Measurements from ENCODE around the gene PARM1. TPM values are rescaled to one million over a fixed set of nuclear protein-coding genes. Genes with fewer than 3 reads are reported as not detected.
A peak's percentile ranks its signal among the peaks of the same experiment; 100 is the strongest.

PARM1 gene
- total RNA-seq, 2 donors from 2014 or later, result 266 to 282 TPM

- intact Hi-C loops (cut with DNase I, micrococcal nuclease), result no loop called here
- DNase-seq (no peak), ATAC-seq (no peak)
Measured at GRCh38 chr4:75011131-75011795, 78.3 kb downstream of the PARM1 start.

GRCh38 chr4:75015627-75016026 lies 82.7 kb downstream of the PARM1 start:
- ATAC-seq, result peak; percentile 74

GRCh38 chr4:75016472-75016871 lies 83.6 kb downstream of the PARM1 start:
- peak; percentile 83 for ATAC-seq
- intact Hi-C loops (cut with DNase I, micrococcal nuclease), result no loop called here
- DNase-seq, result no peak

More at GRCh38 chr4:75015627-75016026, 82.7 kb downstream of the PARM1 start:
- DNase-seq, result no peak
- intact Hi-C loops (cut with DNase I, micrococcal nuclease), result no loop called here

- intact Hi-C loops (cut with DNase I, micrococcal nuclease), result no loop called here
- no peak for DNase-seq
- no peak for ATAC-seq
Measured at GRCh38 chr4:75018811-75019479, 86.0 kb downstream of the PARM1 start.

GRCh38 chr4:75025431-75025830 lies 92.5 kb downstream of the PARM1 start:
- DNase-seq (no peak), ATAC-seq (no peak)
- intact Hi-C loops (cut with DNase I, micrococcal nuclease), result no loop called here

- intact Hi-C loops (cut with DNase I, micrococcal nuclease), result no loop called here
- DNase-seq, result peak in 1 of 2 donors; percentile 49
- ATAC-seq, result no peak
Measured at GRCh38 chr4:75028196-75028854, 95.4 kb downstream of the PARM1 start.

- ATAC-seq, result peak; percentile 58
Measured at GRCh38 chr4:75030028-75030427, 97.1 kb downstream of the PARM1 start.

GRCh38 chr4:75030649-75031235 lies 97.8 kb downstream of the PARM1 start:
- ATAC-seq (peak; percentile 86), DNase-seq (peak; percentile 81 to 92)
- intact Hi-C loops (cut with DNase I, micrococcal nuclease), result no loop called here

More at GRCh38 chr4:75030028-75030427, 97.1 kb downstream of the PARM1 start:
- no peak for DNase-seq
- intact Hi-C loops (cut with DNase I, micrococcal nuclease), result no loop called here

GRCh38 chr4:75031775-75032174 lies 98.9 kb downstream of the PARM1 start:
- ATAC-seq (peak; percentile 43), DNase-seq (no peak)
- intact Hi-C loops (cut with DNase I, micrococcal nuclease), result no loop called here

- DNase-seq (no peak), ATAC-seq (peak; percentile 35)
- intact Hi-C loops (cut with DNase I, micrococcal nuclease), result no loop called here
Measured at GRCh38 chr4:75034523-75034922, 101.6 kb downstream of the PARM1 start.

- intact Hi-C loops (cut with DNase I, micrococcal nuclease), result no loop called here
- ATAC-seq (no peak), DNase-seq (no peak)
Measured at GRCh38 chr4:75035321-75035720, 102.4 kb downstream of the PARM1 start.

- peak; percentile 7 for ATAC-seq
- intact Hi-C loops (cut with DNase I, micrococcal nuclease), result no loop called here
Measured at GRCh38 chr4:75036046-75036830, 103.3 kb downstream of the PARM1 start.

GRCh38 chr4:75037252-75037651 lies 104.3 kb downstream of the PARM1 start:
- DNase-seq (no peak), ATAC-seq (peak; percentile 72)
- intact Hi-C loops (cut with DNase I, micrococcal nuclease), result no loop called here

More at GRCh38 chr4:75036046-75036830, 103.3 kb downstream of the PARM1 start:
- DNase-seq, result no peak

- intact Hi-C loops (cut with DNase I, micrococcal nuclease), result no loop called here
- no peak for ATAC-seq
- no peak for DNase-seq
Measured at GRCh38 chr4:75038376-75038775, 105.5 kb downstream of the PARM1 start.

GRCh38 chr4:75040703-75041102 lies 107.8 kb downstream of the PARM1 start:
- ATAC-seq, result no peak
- DNase-seq, result no peak
- intact Hi-C loops (cut with DNase I, micrococcal nuclease), result no loop called here

GRCh38 chr4:75042601-75043208 lies 109.8 kb downstream of the PARM1 start:
- ATAC-seq (peak; percentile 79), DNase-seq (no peak)
- intact Hi-C loops (cut with DNase I, micrococcal nuclease), result no loop called here

- DNase-seq, result no peak
- ATAC-seq, result no peak
- intact Hi-C loops (cut with DNase I, micrococcal nuclease), result no loop called here
Measured at GRCh38 chr4:75046226-75046625, 113.3 kb downstream of the PARM1 start.

GRCh38 chr4:75046641-75047040 lies 113.7 kb downstream of the PARM1 start:
- intact Hi-C loops (cut with DNase I, micrococcal nuclease), result no loop called here
- DNase-seq (no peak), ATAC-seq (no peak)
